PFSK-1 (cell line): ENCODE measurements around the gene SLC9C1. TPM values are rescaled to one million over a fixed set of nuclear protein-coding genes. Genes with fewer than 3 reads are reported as not detected.

Experiments
- FOXP2 ChIP-seq: optimal IDR thresholded peaks from 2 replicates; pipeline ENCODE3; 2011; ENCODE audit warnings: borderline replicate concordance, control low read depth, inconsistent platforms; ENCODE audit not compliant: insufficient read depth; ENCODE audit errors: extremely low read length, extremely low read depth
- POLR2AphosphoS5 ChIP-seq: IDR thresholded peaks from 2 replicates; pipeline ENCODE4 v1.6.1; 2012; ENCODE audit warnings: low read depth, mild to moderate bottlenecking, control low read depth, low read length, moderate library complexity
- REST ChIP-seq, 2 experiments: IDR thresholded peaks; 2 replicates each; pipeline versions ENCODE4 v1.6.1 to v1.8.0; 2011 to 2012; ENCODE audit warnings: low read depth in 2 of 2, low read length in 2 of 2, control low read depth in 1 of 2, inconsistent platforms in 1 of 2, mild to moderate bottlenecking in 1 of 2, moderate library complexity in 1 of 2; ENCODE audit not compliant: insufficient read depth in 1 of 2
- SIN3A ChIP-seq: IDR thresholded peaks from 2 replicates; pipeline ENCODE4 v1.6.1; 2012; ENCODE audit warnings: mild to moderate bottlenecking, low read length, moderate library complexity, borderline replicate concordance; ENCODE audit not compliant: insufficient read depth
- TAF1 ChIP-seq: IDR thresholded peaks from 2 replicates; pipeline ENCODE4 v1.6.1; 2012; ENCODE audit warnings: low read length, control low read depth, borderline replicate concordance; ENCODE audit not compliant: insufficient read depth
- polyA plus RNA-seq: library from polyadenylated mRNA; unstranded; fragments of >200 nt; gene quantifications from one replicate; pipeline ENCODE4 v1.2.1, GENCODE V29; 2012; ENCODE audit warnings: low read depth, missing spikeins; ENCODE audit not compliant: insufficient read length

Gene SLC9C1
- not detected for polyA plus RNA-seq

GRCh38 chr3:112293368-112294321, at the start of gene SLC9C1:
Gene SLC9C1, minus strand, starts transcription at chr3:112294216. Its CDS starts 7,425 bp downstream, at chr3:112286791.
- no peak for TF ChIP-seq REST (IDR thresholded peaks at IDR 0.05; ENCODE audit: insufficient read depth in 1 of 2, low read depth in 2 of 2, low read length in 2 of 2)
- no peak for TF ChIP-seq POLR2AphosphoS5
- no peak for TF ChIP-seq TAF1

GRCh38 chr3:112341386-112341785, 47.4 kb upstream of the SLC9C1 start:
- TF ChIP-seq POLR2AphosphoS5 (no peak), REST (IDR thresholded peaks at IDR 0.05; ENCODE audit: insufficient read depth in 1 of 2, low read depth in 2 of 2, low read length in 2 of 2) (no peak), FOXP2 (no peak), SIN3A (no peak), TAF1 (no peak)

GRCh38 chr3:112339609-112340008, 45.6 kb upstream of the SLC9C1 start:
- no peak for TF ChIP-seq TAF1
- no peak for TF ChIP-seq SIN3A
- TF ChIP-seq POLR2AphosphoS5 = no peak
- TF ChIP-seq REST (IDR thresholded peaks at IDR 0.05; ENCODE audit: insufficient read depth in 1 of 2, low read depth in 2 of 2, low read length in 2 of 2) = no peak
- no peak for TF ChIP-seq FOXP2

- no peak for TF ChIP-seq REST (IDR thresholded peaks at IDR 0.05; ENCODE audit: insufficient read depth in 1 of 2, low read depth in 2 of 2, low read length in 2 of 2)
- no peak for TF ChIP-seq FOXP2
- no peak for TF ChIP-seq POLR2AphosphoS5
- no peak for TF ChIP-seq TAF1
- TF ChIP-seq SIN3A = no peak
These were observed 45.1 kb upstream of the SLC9C1 start for GRCh38 chr3:112339134-112339533.
